ENCODE data around the gene SLU7. TPM values are rescaled to one million over a fixed set of nuclear protein-coding genes. Genes with fewer than 3 reads are reported as not detected.

The SLU7 gene
- total RNA-seq, 3 donors from 2014 or later = 46.4 to 52.3 (median 49.5) TPM

DNA sequence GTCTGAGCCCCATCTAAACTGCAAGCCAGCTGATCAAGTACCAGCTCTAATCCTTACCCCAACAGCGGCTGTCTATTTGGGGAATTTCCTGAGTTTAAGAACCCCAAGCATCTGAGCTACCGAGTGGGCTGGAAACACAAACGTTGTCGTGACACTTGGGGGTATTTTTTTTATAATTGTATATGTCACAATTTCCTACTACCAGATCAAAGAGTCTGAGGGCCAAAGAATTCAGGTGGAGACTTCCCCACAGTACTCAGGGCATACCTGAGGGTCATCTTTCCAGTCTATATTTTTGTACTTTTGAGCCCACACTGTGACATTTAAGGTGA lies 45.6 kb upstream of the SLU7 start:
- Histone ChIP-seq H3K4me1 (ENCODE audit: low read depth) (peaks cover 19% of the 10 kb centered on the region), H3K36me3 (ENCODE audit: low read depth) (no peaks in the 10 kb centered on the region), H3K4me3 (no peak overlapping the region), H3K9me3 (no peaks in the 10 kb centered on the region)
- no peak for ATAC-seq
- TF ChIP-seq, protein P1, sequence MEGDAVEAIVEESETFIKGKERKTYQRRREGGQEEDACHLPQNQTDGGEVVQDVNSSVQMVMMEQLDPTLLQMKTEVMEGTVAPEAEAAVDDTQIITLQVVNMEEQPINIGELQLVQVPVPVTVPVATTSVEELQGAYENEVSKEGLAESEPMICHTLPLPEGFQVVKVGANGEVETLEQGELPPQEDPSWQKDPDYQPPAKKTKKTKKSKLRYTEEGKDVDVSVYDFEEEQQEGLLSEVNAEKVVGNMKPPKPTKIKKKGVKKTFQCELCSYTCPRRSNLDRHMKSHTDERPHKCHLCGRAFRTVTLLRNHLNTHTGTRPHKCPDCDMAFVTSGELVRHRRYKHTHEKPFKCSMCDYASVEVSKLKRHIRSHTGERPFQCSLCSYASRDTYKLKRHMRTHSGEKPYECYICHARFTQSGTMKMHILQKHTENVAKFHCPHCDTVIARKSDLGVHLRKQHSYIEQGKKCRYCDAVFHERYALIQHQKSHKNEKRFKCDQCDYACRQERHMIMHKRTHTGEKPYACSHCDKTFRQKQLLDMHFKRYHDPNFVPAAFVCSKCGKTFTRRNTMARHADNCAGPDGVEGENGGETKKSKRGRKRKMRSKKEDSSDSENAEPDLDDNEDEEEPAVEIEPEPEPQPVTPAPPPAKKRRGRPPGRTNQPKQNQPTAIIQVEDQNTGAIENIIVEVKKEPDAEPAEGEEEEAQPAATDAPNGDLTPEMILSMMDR (IDR thresholded peaks at IDR 0.05) = no peak
- intact Hi-C loops (cut with DNase I, micrococcal nuclease) = no loop called here
- no peak for DNase-seq

GRCh38 chr5:160463740-160464465 lies 45.0 kb upstream of the SLU7 start:
- TF ChIP-seq, protein P1 (IDR thresholded peaks at IDR 0.05) = no peak
- H3K4me3 ChIP-seq = no peak overlapping the region
- H3K4me1 ChIP-seq (ENCODE audit: low read depth) = peaks cover 19% of the 10 kb centered on the region
- intact Hi-C loops (cut with DNase I, micrococcal nuclease) = no loop called here
- H3K36me3 ChIP-seq (ENCODE audit: low read depth) = no peaks in the 10 kb centered on the region
- ATAC-seq (no peak), DNase-seq (no peak)
- no peaks in the 10 kb centered on the region for H3K9me3 ChIP-seq

DNA sequence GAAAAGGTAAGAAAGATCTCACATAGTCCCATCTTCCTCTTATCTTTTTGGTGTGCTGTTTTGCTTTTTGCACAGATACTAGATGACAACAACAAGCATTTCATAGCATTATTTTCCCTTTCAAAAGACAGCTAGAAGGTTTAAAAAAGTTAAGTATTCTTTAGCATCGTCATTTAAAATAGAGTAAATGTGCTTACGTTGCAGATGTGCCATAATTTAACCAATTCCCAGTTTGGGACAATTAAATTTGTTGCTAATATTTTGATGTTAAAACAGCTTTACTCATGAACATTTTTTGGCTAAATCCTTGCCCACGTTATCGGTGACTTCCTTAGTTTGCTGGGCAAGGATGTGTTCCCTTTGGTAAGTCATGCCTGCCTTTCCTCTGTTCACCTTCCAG lies 44.3 kb upstream of the SLU7 start:
- peaks cover 18% of the 10 kb centered on the region for H3K4me1 ChIP-seq (ENCODE audit: low read depth)
- no peaks in the 10 kb centered on the region for H3K36me3 ChIP-seq (ENCODE audit: low read depth)
- ATAC-seq (no peak), DNase-seq (no peak)
- H3K9me3 ChIP-seq = no peaks in the 10 kb centered on the region
- TF ChIP-seq, protein P1 (IDR thresholded peaks at IDR 0.05) = no peak
- H3K4me3 ChIP-seq = no peak overlapping the region
- intact Hi-C loops (cut with DNase I, micrococcal nuclease) = no loop called here

- DNase-seq (no peak), ATAC-seq (no peak)
- Histone ChIP-seq H3K9me3 (no peaks in the 10 kb centered on the region), H3K4me1 (ENCODE audit: low read depth) (peaks cover 9% of the 10 kb centered on the region), H3K36me3 (ENCODE audit: low read depth) (no peaks in the 10 kb centered on the region), H3K4me3 (no peak overlapping the region)
- TF ChIP-seq, protein P1 (IDR thresholded peaks at IDR 0.05) = no peak
- intact Hi-C loops (cut with DNase I, micrococcal nuclease) = no loop called here
These were observed 43.3 kb upstream of the SLU7 start for GRCh38 chr5:160462167-160462566.

DNA sequence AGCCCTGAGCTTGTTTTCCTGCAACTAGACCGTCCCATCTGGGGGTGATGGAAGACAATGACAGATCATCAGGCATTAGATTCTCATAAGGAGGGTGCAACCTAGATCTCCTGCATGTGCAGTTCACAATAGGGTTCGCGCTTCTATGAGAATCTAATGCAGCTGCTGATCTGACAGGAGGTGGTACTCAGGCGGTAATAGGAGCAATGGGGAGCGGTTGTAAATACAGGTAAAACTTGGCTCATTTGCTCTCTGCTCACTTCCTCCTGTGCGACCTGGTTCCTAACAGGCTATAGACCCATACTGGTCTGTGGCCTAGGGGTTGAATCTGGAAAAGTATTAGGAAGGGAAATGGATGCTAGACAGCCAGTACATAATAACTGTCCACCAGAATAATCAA lies 42.5 kb upstream of the SLU7 start:
- no peaks in the 10 kb centered on the region for H3K36me3 ChIP-seq (ENCODE audit: low read depth)
- no peak for DNase-seq
- ATAC-seq = no peak
- H3K4me3 ChIP-seq = no peak overlapping the region
- TF ChIP-seq, protein P1 (IDR thresholded peaks at IDR 0.05) = no peak
- H3K9me3 ChIP-seq = no peaks in the 10 kb centered on the region
- intact Hi-C loops (cut with DNase I, micrococcal nuclease) = no loop called here
- peaks cover under 1% of the 10 kb centered on the region for H3K4me1 ChIP-seq (ENCODE audit: low read depth)

All from mucosa of descending colon (tissue), 3 donors.